Gastroesophageal sphincter (tissue), 3 donors: ENCODE data around the gene OARD1.

ENCODE experiments used
- EP300 ChIP-seq: sonication (generic); formaldehyde crosslinking; IDR thresholded peaks from one replicate; pipeline ENCODE4 v1.6.1; 2017; ENCODE audit warnings: antibody characterized with exemption, mild to moderate bottlenecking
- POLR2AphosphoS5 ChIP-seq: sonication (generic); formaldehyde crosslinking; IDR thresholded peaks from one replicate; pipeline ENCODE4 v1.6.1; 2017; ENCODE audit warnings: antibody characterized with exemption
- TF ChIP-seq, protein P1 (sequence below), 4 experiments: fragments of 200-600 bp in 2 of 4; fragments of 450-650 bp in 2 of 4; sonication (generic) in 1 of 4; IDR thresholded peaks; one replicate each; pipeline ENCODE4 v1.5.1; 2017 to 2019; ENCODE audit warnings: antibody characterized with exemption in 4 of 4, mild to moderate bottlenecking in 2 of 4, moderate library complexity in 2 of 4

DNA sequence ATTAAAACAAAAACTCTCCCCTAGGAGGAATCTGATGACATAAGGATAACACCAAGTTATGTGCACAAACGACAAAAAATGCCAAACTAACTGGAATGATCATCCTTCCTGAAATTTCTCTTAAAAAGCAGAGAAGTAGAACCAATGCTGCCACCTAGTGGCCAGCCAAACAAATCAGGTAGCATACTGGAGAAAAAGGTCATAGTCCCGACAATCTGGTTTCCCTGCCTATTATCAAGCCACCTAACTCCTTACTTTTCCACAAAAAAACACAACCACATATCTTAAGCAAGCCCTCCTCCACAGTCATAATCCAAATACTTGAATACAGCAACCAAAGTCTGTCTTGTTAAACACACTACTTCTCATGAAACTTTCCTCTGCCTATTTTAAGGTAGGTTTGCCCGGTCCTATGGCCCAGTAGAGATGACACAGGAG is 5.3 kb downstream of the OARD1 start:
- TF ChIP-seq, protein P1, sequence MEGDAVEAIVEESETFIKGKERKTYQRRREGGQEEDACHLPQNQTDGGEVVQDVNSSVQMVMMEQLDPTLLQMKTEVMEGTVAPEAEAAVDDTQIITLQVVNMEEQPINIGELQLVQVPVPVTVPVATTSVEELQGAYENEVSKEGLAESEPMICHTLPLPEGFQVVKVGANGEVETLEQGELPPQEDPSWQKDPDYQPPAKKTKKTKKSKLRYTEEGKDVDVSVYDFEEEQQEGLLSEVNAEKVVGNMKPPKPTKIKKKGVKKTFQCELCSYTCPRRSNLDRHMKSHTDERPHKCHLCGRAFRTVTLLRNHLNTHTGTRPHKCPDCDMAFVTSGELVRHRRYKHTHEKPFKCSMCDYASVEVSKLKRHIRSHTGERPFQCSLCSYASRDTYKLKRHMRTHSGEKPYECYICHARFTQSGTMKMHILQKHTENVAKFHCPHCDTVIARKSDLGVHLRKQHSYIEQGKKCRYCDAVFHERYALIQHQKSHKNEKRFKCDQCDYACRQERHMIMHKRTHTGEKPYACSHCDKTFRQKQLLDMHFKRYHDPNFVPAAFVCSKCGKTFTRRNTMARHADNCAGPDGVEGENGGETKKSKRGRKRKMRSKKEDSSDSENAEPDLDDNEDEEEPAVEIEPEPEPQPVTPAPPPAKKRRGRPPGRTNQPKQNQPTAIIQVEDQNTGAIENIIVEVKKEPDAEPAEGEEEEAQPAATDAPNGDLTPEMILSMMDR (IDR thresholded peaks at IDR 0.05) = peak; percentile 77 to 87 (median 80)
- TF ChIP-seq POLR2AphosphoS5 (no peak), EP300 (no peak)
